GM18861 (cell line): ENCODE results near the gene C10orf90.

ENCODE experiments used
- ATAC-seq: cut with Tn5 transposase; IDR thresholded peaks from one replicate; pipeline ENCODE4 v1.9.1; 2021; ENCODE audit not compliant: unreplicated experiment

Gene C10orf90

GRCh38 chr10:126433351-126433750, 237.1 kb downstream of the C10orf90 start:
- no peak for ATAC-seq

GRCh38 chr10:126432507-126432906, 238.0 kb downstream of the C10orf90 start:
- no peak for ATAC-seq

GRCh38 chr10:126431816-126432215, 238.7 kb downstream of the C10orf90 start:
- no peak for ATAC-seq

GRCh38 chr10:126430512-126430911, 240.0 kb downstream of the C10orf90 start:
- no peak for ATAC-seq

GRCh38 chr10:126429275-126429674, 241.2 kb downstream of the C10orf90 start:
- ATAC-seq = no peak

GRCh38 chr10:126425489-126426065, 244.9 kb downstream of the C10orf90 start:
- no peak for ATAC-seq

- no peak for ATAC-seq
These were observed 245.5 kb downstream of the C10orf90 start for GRCh38 chr10:126425032-126425431.

GRCh38 chr10:126423732-126424491, 246.6 kb downstream of the C10orf90 start:
- no peak for ATAC-seq

GRCh38 chr10:126422567-126422966, 247.9 kb downstream of the C10orf90 start:
- ATAC-seq = no peak

GRCh38 chr10:126421756-126422256, 248.7 kb downstream of the C10orf90 start:
- no peak for ATAC-seq

GRCh38 chr10:126420567-126421300, 249.8 kb downstream of the C10orf90 start:
- ATAC-seq = no peak

GRCh38 chr10:126417220-126417825, 253.2 kb downstream of the C10orf90 start:
- ATAC-seq = no peak

- ATAC-seq = no peak
These were observed 260.7 kb downstream of the C10orf90 start for GRCh38 chr10:126409821-126410220.

GRCh38 chr10:126408953-126409641, 261.4 kb downstream of the C10orf90 start:
- ATAC-seq = no peak

- ATAC-seq = no peak
These were observed 262.7 kb downstream of the C10orf90 start for GRCh38 chr10:126407831-126408230.

GRCh38 chr10:126405239-126405775, 265.2 kb downstream of the C10orf90 start:
- no peak for ATAC-seq

- no peak for ATAC-seq
These were observed 267.5 kb downstream of the C10orf90 start for GRCh38 chr10:126402721-126403695.

GRCh38 chr10:126400641-126401040, 269.9 kb downstream of the C10orf90 start:
- ATAC-seq = no peak

- ATAC-seq = no peak
These were observed 271.6 kb downstream of the C10orf90 start for GRCh38 chr10:126398924-126399323.
